IMR-90 (cell line): ENCODE data around the gene SOX12. TPM values are rescaled to one million over a fixed set of nuclear protein-coding genes. Genes with fewer than 3 reads are reported as not detected.

Experiments
- RCOR1 ChIP-seq: IDR thresholded peaks from 2 replicates; pipeline ENCODE4 v1.6.1; 2012; ENCODE audit warnings: mild to moderate bottlenecking, low read length, improper control_type of control experiment; ENCODE audit not compliant: insufficient replicate concordance
- USF2 ChIP-seq: fragments of 150-350 bp; IDR thresholded peaks from 2 replicates; pipeline ENCODE4 v1.6.1; 2017; ENCODE audit warnings: mild to moderate bottlenecking, antibody characterized with exemption, low read length, low read depth
- polyA plus RNA-seq, 3 experiments: library from polyadenylated mRNA; depleted of rRNA; stranded (reverse); fragments of >200 nt; gene quantifications; 2 replicates each; pipeline ENCODE4 v1.2.3, GENCODE V29; 2012; ENCODE audit warnings: low replicate concordance in 1 of 3
- total RNA-seq: library from RNA; depleted of rRNA; stranded (reverse); fragments of >200 nt; gene quantifications from 2 replicates; pipeline ENCODE4 v1.2.3, GENCODE V29; 2012

The SOX12 gene
- total and polyA plus RNA-seq, 2 of the 4 experiments (the other 2 are of a cell fraction), result 1.1 to 6.2 TPM

- peak; percentile 19 for TF ChIP-seq RCOR1
- peak; percentile 69 for TF ChIP-seq USF2
Observed at GRCh38 chr20:297098-297924, 28.0 kb upstream of the SOX12 start, which contains the start of gene ZCCHC3 (continued).
